Measurements from ENCODE around the gene PRDX1. TPM values are rescaled to one million over a fixed set of nuclear protein-coding genes. Genes with fewer than 3 reads are reported as not detected.

PRDX1 gene
- total and polyA plus RNA-seq, 2 of the 8 experiments (the other 6 are each of a cell fraction or from before 2014, with no cell fraction given): 1,165 to 1,418 TPM

DNA sequence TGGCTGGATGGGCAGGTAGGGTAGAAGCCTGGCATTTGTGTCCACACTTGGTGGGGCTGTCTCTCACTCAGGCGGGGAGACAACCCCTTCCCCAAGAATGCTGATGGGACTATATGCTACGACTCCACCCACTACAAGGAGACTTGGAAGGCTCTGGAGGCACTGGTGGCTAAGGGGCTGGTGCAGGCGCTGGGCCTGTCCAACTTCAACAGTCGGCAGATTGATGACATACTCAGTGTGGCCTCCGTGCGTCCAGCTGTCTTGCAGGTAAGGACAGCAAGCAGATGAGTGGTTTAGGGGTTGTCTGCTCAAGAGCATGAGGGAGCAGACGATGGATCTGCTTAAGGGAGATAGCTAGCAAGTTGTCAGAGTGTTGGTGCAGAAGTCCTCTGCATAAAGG lies 46.2 kb upstream of the PRDX1 start:
- no peak overlapping the region for H3K23ac ChIP-seq (ENCODE audit: insufficient read length)
- H4K20me1 ChIP-seq (replicated peaks in 1 of 2; ENCODE audit: control insufficient read depth in 1 of 2, insufficient read depth in 2 of 2, low read length in 2 of 2): peaks cover 8 to 16% of the 10 kb centered on the region in 2 experiments
- no peak for TF ChIP-seq KDM5A (IDR thresholded peaks at IDR 0.05; ENCODE audit: low read length)
- no peak for TF ChIP-seq PHF8 (conservative IDR thresholded peaks at IDR 0.05; ENCODE audit: low read depth, low read length)
- no peak for TF ChIP-seq SIRT6 (IDR thresholded peaks at IDR 0.05; ENCODE audit: low read length)
- H3K23me2 ChIP-seq (ENCODE audit: low read depth, low read length): no peaks in the 10 kb centered on the region
- H2BK120ac ChIP-seq (replicated peaks; ENCODE audit: low read depth, low read length): no peak overlapping the region
- H2BK12ac ChIP-seq (ENCODE audit: low read depth, low read length): no peak overlapping the region
- H3K4me1 ChIP-seq (replicated peaks in 1 of 4; ENCODE audit: control insufficient read depth in 3 of 4, insufficient read depth in 4 of 4, low read length in 3 of 4): peaks cover 0 to 2% (median under 1%) of the 10 kb centered on the region in 4 experiments; a peak in 4 of 7 replicates
- H2AK5ac ChIP-seq (ENCODE audit: low read depth, low read length): no peak overlapping the region
- no peak overlapping the region for H3K56ac ChIP-seq (replicated peaks; ENCODE audit: insufficient read length, low read depth, low read length)
- no peak overlapping the region for H3K18ac ChIP-seq (ENCODE audit: extremely low read depth, low read length)
- DNase-seq (ENCODE audit: low read depth in 1 of 2, low spot score in 2 of 2): no peak
- H2BK15ac ChIP-seq (ENCODE audit: low read length): no peak overlapping the region
- H3K9me3 ChIP-seq (ENCODE audit: insufficient read depth in 2 of 2, low read depth in 1 of 2, low read length in 1 of 2): no peaks in the 10 kb centered on the region
- peaks cover 0 to 9% of the 10 kb centered on the region in 2 experiments; a peak in 1 of 4 replicates for H3K79me2 ChIP-seq (ENCODE audit: control insufficient read depth in 1 of 2, insufficient read depth in 2 of 2, low read length in 2 of 2)
- 0 out of 2 replicates have a peak, but pooled peaks cover 3% of the 10 kb centered on the region for H3K79me1 ChIP-seq (ENCODE audit: low read depth, low read length)
- peak overlapping the region; percentile 22; the same call in 1 of the 2 replicates for H4K8ac ChIP-seq (ENCODE audit: extremely low read depth, insufficient read depth, low read length)
- no peak overlapping the region for H3K9ac ChIP-seq (replicated peaks in 1 of 4; ENCODE audit: extremely low read depth in 1 of 4, low read depth in 3 of 4, low read length in 3 of 4)
- no peak overlapping the region for H3K4ac ChIP-seq (replicated peaks; ENCODE audit: insufficient read length, low read depth, low read length)
- CTCF ChIA-PET (ENCODE audit: partially characterized antibody): interaction anchor here (0.8 to 10.7 kb wide), 15 partner anchors 9 to 554 kb away, joined by 3 to 133 read pairs (median 7); partner anchors contain the start of genes NASP and PRDX1
- no peaks in the 10 kb centered on the region for H3K27me3 ChIP-seq (replicated peaks in 1 of 4; ENCODE audit: control insufficient read depth in 3 of 4, extremely low read depth in 1 of 4, insufficient read depth in 3 of 4, low read length in 3 of 4)
- peaks cover 29 to 63% (median 50%) of the 10 kb centered on the region in 4 experiments for H3K36me3 ChIP-seq (ENCODE audit: control insufficient read depth in 2 of 4, insufficient read depth in 4 of 4, low read length in 3 of 4)
- no peak overlapping the region for H4K5ac ChIP-seq (ENCODE audit: insufficient read length, low read depth, low read length)
- no peak overlapping the region for H3K4me3 ChIP-seq (ENCODE audit: extremely low read depth in 1 of 4, insufficient read depth in 2 of 4, low read depth in 3 of 4, low read length in 4 of 4)
- H2BK5ac ChIP-seq (ENCODE audit: low read depth, low read length): no peak overlapping the region
- WGBS, 2 experiments (ENCODE audit: extremely low coverage in 1 of 2, insufficient coverage in 1 of 2, insufficient read length in 1 of 2, insufficient replicate concordance in 2 of 2, low coverage in 1 of 2, low lambda C conversion rate in 2 of 2, missing lambda C conversion rate in 1 of 2): 93% methylated on average over 7 of the region's 7 CpGs; no CpG with 5 or more reads in 1 of the 2 experiments
- no peak overlapping the region for H3K27ac ChIP-seq (ENCODE audit: low read depth, low read length)
- no peak overlapping the region for H3K14ac ChIP-seq (ENCODE audit: insufficient read length)
- POLR2A ChIA-PET (ENCODE audit: partially characterized antibody): interaction anchor here (0.8 to 16.6 kb wide), 8 partner anchors 13 to 67 kb away, joined by 4 to 222 read pairs (median 81); partner anchors contain the start of genes AKR1A1, CCDC163, MMACHC and NASP
- H3K4me2 ChIP-seq (ENCODE audit: insufficient read depth in 1 of 2, low read depth in 2 of 2, low read length in 2 of 2): no peak overlapping the region
- H2BK20ac ChIP-seq (ENCODE audit: low read length): no peak overlapping the region
- FAIRE-seq: no peak
- H4K91ac ChIP-seq (replicated peaks; ENCODE audit: insufficient read length, low read length): no peak overlapping the region
- H2AFZ ChIP-seq (ENCODE audit: low read length): no peak overlapping the region

All from H1 (cell line).